Sigmoid colon (tissue), 7 donors: ENCODE data around the gene PRELID3B. TPM values are rescaled to one million over a fixed set of nuclear protein-coding genes. Genes with fewer than 3 reads are reported as not detected.

ENCODE experiments used
- DNase-seq: peaks from one replicate; pipeline ENCODE4 v3.0.0-alpha.2; 2019
- H3K27ac ChIP-seq, 4 donors: fragments of 200-600 bp; sonication (generic); one replicate each; pipeline ENCODE4 v1.5.1; 2016 to 2019; ENCODE audit warnings: mild to moderate bottlenecking in 1 of 4
- H3K27me3 ChIP-seq, 3 donors: fragments of 200-600 bp; sonication (generic); one replicate each; pipeline ENCODE4 v1.5.1; 2019; ENCODE audit warnings: mild to moderate bottlenecking in 1 of 3
- H3K36me3 ChIP-seq, 4 donors: fragments of 200-600 bp; sonication (generic); one replicate each; pipeline ENCODE4 v1.5.1; 2016 to 2019
- H3K4me1 ChIP-seq, 4 donors: fragments of 200-600 bp; sonication (generic); one replicate each; pipeline ENCODE4 v1.5.1; 2017 to 2019
- H3K4me3 ChIP-seq, 4 donors: fragments of 200-600 bp; sonication (generic); one replicate each; pipeline ENCODE4 v1.5.1; 2017 to 2019; ENCODE audit warnings: mild to moderate bottlenecking in 2 of 4, moderate library complexity in 1 of 4
- H3K9me3 ChIP-seq, 4 donors: fragments of 200-600 bp in 3 of 4; sonication (generic) in 3 of 4; one replicate each; pipeline versions ENCODE4 v1.5.1 to v1.6.1; 2013 to 2019
- CTCF ChIP-seq, 4 experiments: fragments of 450-650 bp in 3 of 4; fragments of 200-600 bp in 1 of 4; IDR thresholded peaks; one replicate each; pipeline ENCODE4 v1.5.1; 2016 to 2019; ENCODE audit warnings: antibody characterized with exemption in 4 of 4, mild to moderate bottlenecking in 3 of 4, moderate library complexity in 2 of 4
- EP300 ChIP-seq, 4 donors: sonication (generic); formaldehyde crosslinking; IDR thresholded peaks; one replicate each; pipeline ENCODE4 v1.6.1; 2017; ENCODE audit warnings: antibody characterized with exemption in 4 of 4
- POLR2A ChIP-seq, 2 donors: fragments of 450-650 bp; IDR thresholded peaks; one replicate each; pipeline ENCODE4 v1.6.1; 2016; ENCODE audit warnings: antibody characterized with exemption in 2 of 2, mild to moderate bottlenecking in 2 of 2, moderate library complexity in 2 of 2
- POLR2AphosphoS5 ChIP-seq, 4 donors: sonication (generic); formaldehyde crosslinking; IDR thresholded peaks; one replicate each; pipeline ENCODE4 v1.6.1; 2017; ENCODE audit warnings: antibody characterized with exemption in 4 of 4
- WGBS, 2 donors: extraction: QIAGEN DNeasy Blood & Tissue Kit; methylation state at CpG; one replicate each; pipeline ENCODE4 v1.1.7; 2013; 5-methylcytosine and 5-hydroxymethylcytosine counted together
- intact Hi-C: fragments of 100-400 bp; cut with DNase I; formaldehyde crosslinking; loops from one replicate; pipeline ENCODE4 v1.15.1; 2023
- polyA plus RNA-seq, 3 donors: library from polyadenylated mRNA; stranded (reverse); fragments of 200-250 nt; gene quantifications; one replicate each; pipeline ENCODE4 v1.2.3, GENCODE V29; 2013
- total RNA-seq, 4 donors: library from RNA; depleted of rRNA; stranded (reverse); fragments of >200 nt; gene quantifications; one replicate each; pipeline ENCODE4 v1.1.0, GENCODE V29; 2016
- donor health status: healthy with polysubstance abuse.
- donor health status: Bipolar disorder and iron deficiency.
- donor health status: healthy.

Gene PRELID3B
- total and polyA plus RNA-seq, 7 donors: 27.4 to 189 (median 43.9) TPM

- Histone ChIP-seq H3K4me3 (no peak overlapping the region), H3K4me1 (peaks cover 0 to 39% (median 33%) of the 10 kb centered on the region in 4 donors), H3K27ac (no peak overlapping the region), H3K27me3 (no peaks in the 10 kb centered on the region), H3K9me3 (no peaks in the 10 kb centered on the region), H3K36me3 (peaks cover 23 to 59% (median 34%) of the 10 kb centered on the region in 4 donors)
- TF ChIP-seq POLR2A (IDR thresholded peaks at IDR 0.05) (peak in 1 of 2 donors; percentile 7), POLR2AphosphoS5 (IDR thresholded peaks at IDR 0.05) (no peak)
- intact Hi-C loops: no loop called here
- WGBS, 2 donors: 94 to 95% methylated on average over 27 of the region's 27 CpGs
- DNase-seq: no peak
Measured at GRCh38 chr20:59001449-59002171, 41.0 kb downstream of the PRELID3B start.

GRCh38 chr20:59001068-59001448 lies 41.5 kb downstream of the PRELID3B start:
- TF ChIP-seq EP300 (IDR thresholded peaks at IDR 0.05) (no peak), CTCF (IDR thresholded peaks at IDR 0.05) (no peak), POLR2A (IDR thresholded peaks at IDR 0.05) (no peak)
- Histone ChIP-seq H3K27ac (no peak overlapping the region), H3K4me1 (peaks cover 0 to 33% (median 29%) of the 10 kb centered on the region in 4 donors), H3K36me3 (peaks cover 27 to 64% (median 39%) of the 10 kb centered on the region in 4 donors), H3K4me3 (no peak overlapping the region), H3K27me3 (no peaks in the 10 kb centered on the region), H3K9me3 (no peaks in the 10 kb centered on the region)
- WGBS, 2 donors: 89 to 93% methylated on average over 13 of the region's 13 CpGs
- intact Hi-C loops: no loop called here
- DNase-seq: no peak

- H3K27ac ChIP-seq: no peak overlapping the region
- H3K4me1 ChIP-seq: peaks cover 0 to 26% (median 22%) of the 10 kb centered on the region in 4 donors
- H3K4me3 ChIP-seq: no peak overlapping the region
- H3K9me3 ChIP-seq: no peaks in the 10 kb centered on the region
- WGBS, 2 donors: 65 to 79% methylated on average over 3 of the region's 3 CpGs
- TF ChIP-seq POLR2AphosphoS5 (IDR thresholded peaks at IDR 0.05) (no peak), CTCF (IDR thresholded peaks at IDR 0.05) (no peak), POLR2A (IDR thresholded peaks at IDR 0.05) (no peak), EP300 (IDR thresholded peaks at IDR 0.05) (no peak)
- H3K27me3 ChIP-seq: no peaks in the 10 kb centered on the region
- H3K36me3 ChIP-seq: peaks cover 27 to 71% (median 46%) of the 10 kb centered on the region in 4 donors
- intact Hi-C loops: no loop called here
- no peak for DNase-seq
Measured at GRCh38 chr20:59000326-59000725, 42.3 kb downstream of the PRELID3B start.

- no peak overlapping the region for H3K4me3 ChIP-seq
- 92% methylated on average over 11 of the region's 11 CpGs for WGBS, 2 donors
- TF ChIP-seq POLR2A (IDR thresholded peaks at IDR 0.05) (no peak), POLR2AphosphoS5 (IDR thresholded peaks at IDR 0.05) (no peak), CTCF (IDR thresholded peaks at IDR 0.05) (no peak), EP300 (IDR thresholded peaks at IDR 0.05) (no peak)
- intact Hi-C loops: no loop called here
- H3K9me3 ChIP-seq: no peaks in the 10 kb centered on the region
- H3K27ac ChIP-seq: no peak overlapping the region
- peak; percentile 41 for DNase-seq
- no peaks in the 10 kb centered on the region for H3K27me3 ChIP-seq
- peaks cover 0 to 9% (median 5%) of the 10 kb centered on the region in 4 donors for H3K4me1 ChIP-seq
- H3K36me3 ChIP-seq: peaks cover 27 to 88% (median 54%) of the 10 kb centered on the region in 4 donors
Measured at GRCh38 chr20:58998656-58999055, 43.9 kb downstream of the PRELID3B start.

GRCh38 chr20:58997141-58997770 lies 45.3 kb downstream of the PRELID3B start:
- DNase-seq: no peak
- WGBS, 2 donors: 94 to 95% methylated on average over 24 of the region's 24 CpGs
- peaks cover 27 to 98% (median 68%) of the 10 kb centered on the region in 4 donors for H3K36me3 ChIP-seq
- no peak overlapping the region for H3K27ac ChIP-seq
- TF ChIP-seq POLR2AphosphoS5 (IDR thresholded peaks at IDR 0.05): no peak
- no peaks in the 10 kb centered on the region for H3K27me3 ChIP-seq
- H3K4me1 ChIP-seq: no peaks in the 10 kb centered on the region
- intact Hi-C loops: no loop called here
- H3K4me3 ChIP-seq: no peak overlapping the region
- no peaks in the 10 kb centered on the region for H3K9me3 ChIP-seq
